ENCODE data around the gene TUBB4A.
"Not testable (repeated sequence)": the region's sequence is repeated elsewhere in the genome, so short reads cannot be mapped to it uniquely, and the experiment has no call there.

TUBB4A gene

DNA sequence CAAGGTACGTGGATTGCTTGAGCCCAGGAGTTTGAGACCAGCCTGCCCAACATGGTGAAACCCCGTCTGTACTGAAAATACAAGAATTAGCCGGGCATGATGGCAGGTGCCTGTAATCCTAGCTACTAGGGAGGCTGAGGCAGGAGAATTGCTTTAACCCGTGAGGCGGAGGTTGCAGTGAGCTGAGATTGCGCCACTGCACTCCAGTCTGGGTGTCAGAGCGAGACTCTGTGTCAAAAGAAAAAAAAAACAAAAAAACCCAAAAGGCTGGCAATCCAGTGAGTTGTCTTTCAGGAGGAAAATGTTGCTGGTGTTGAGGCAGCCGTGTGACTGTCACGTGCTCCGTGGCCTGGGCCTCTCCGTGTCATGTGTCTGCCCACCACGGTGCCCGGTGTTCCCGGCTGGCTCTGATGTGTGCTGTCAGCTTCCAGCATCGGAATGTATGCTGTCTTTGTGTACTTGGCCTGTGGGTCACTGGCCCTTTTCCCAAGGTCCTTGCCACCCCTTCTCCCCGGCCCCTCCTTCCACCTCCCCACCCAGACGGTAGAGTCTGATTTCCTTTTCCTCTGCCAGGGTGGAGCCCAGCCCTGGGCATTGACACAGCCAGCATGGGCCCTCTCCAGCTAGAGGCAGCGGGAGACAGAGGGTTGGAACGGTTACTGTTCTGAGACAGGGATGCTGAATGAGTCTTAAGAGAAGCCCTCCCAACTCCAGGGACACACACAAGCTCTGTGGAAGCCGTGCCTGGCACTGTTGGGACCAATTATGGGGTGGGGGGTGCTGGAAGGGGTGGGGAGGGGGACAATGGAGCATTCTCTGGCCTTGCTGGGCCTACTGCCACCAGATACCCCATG lies 7.2 kb upstream of the TUBB4A start:
- Histone ChIP-seq H3K27ac (no peak overlapping the region), H3K4me2 (no peak overlapping the region), H3K4me3 (IDR thresholded peaks at IDR 0.05; ENCODE audit: insufficient read depth, low read depth, low read length) (no peak overlapping the region), H3K9ac (no peak overlapping the region), H3K4me1 (ENCODE audit: low read depth, poor library complexity, severe bottlenecking) (peaks cover 17% of the 10 kb centered on the region), H4K20me1 (ENCODE audit: insufficient read depth) (no peaks in the 10 kb centered on the region), H3K79me2 (ENCODE audit: insufficient read depth, low read depth) (no peaks in the 10 kb centered on the region), H2AFZ (ENCODE audit: low read depth) (no peak overlapping the region), H3K36me3 (ENCODE audit: insufficient read depth) (no peaks in the 10 kb centered on the region), H3K27me3 (ENCODE audit: insufficient read depth, low read depth) (no peaks in the 10 kb centered on the region)
- TF ChIP-seq, protein P1, sequence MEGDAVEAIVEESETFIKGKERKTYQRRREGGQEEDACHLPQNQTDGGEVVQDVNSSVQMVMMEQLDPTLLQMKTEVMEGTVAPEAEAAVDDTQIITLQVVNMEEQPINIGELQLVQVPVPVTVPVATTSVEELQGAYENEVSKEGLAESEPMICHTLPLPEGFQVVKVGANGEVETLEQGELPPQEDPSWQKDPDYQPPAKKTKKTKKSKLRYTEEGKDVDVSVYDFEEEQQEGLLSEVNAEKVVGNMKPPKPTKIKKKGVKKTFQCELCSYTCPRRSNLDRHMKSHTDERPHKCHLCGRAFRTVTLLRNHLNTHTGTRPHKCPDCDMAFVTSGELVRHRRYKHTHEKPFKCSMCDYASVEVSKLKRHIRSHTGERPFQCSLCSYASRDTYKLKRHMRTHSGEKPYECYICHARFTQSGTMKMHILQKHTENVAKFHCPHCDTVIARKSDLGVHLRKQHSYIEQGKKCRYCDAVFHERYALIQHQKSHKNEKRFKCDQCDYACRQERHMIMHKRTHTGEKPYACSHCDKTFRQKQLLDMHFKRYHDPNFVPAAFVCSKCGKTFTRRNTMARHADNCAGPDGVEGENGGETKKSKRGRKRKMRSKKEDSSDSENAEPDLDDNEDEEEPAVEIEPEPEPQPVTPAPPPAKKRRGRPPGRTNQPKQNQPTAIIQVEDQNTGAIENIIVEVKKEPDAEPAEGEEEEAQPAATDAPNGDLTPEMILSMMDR (conservative IDR thresholded peaks at IDR 0.05; ENCODE audit: low read depth, low read length), result no peak

DNA sequence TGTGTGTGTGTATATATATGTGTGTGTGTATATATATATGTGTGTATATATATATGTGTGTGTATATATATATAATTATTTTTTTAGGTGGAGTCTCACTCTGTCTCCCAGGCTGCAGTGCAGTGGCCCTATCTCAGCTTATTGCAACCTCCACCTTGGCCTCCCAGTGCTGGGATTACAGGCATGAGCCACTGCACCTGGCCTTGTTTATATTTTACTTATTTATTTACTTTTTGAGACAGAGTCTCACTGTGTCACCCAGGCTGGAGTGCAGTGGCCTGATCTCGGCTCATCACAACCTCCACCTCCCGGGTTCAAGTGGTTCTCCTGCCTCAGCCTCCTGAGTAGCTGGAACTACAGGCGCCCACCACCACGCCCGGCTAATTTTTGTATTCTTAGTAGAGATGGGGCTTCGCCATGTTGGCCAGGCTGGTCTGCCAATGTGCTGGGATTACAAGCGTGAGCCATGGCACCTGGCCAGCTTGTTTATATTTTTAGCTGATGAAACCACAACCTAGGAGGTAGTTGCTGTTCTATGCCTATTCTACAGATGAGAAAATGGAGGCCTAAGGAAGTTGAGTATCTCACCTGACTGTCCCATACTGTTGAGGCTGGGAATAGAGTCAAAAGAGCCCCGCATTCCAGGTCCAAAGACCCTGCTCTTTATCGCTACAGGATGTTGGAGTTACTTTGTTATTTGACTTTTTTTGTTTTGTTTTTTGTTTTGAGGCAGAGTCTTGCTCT lies 6.1 kb upstream of the TUBB4A start:
- H2AFZ ChIP-seq (ENCODE audit: low read depth); H4K20me1 ChIP-seq (ENCODE audit: insufficient read depth); H3K79me2 ChIP-seq (ENCODE audit: insufficient read depth, low read depth); H3K4me3 ChIP-seq (IDR thresholded peaks at IDR 0.05; ENCODE audit: insufficient read depth, low read depth, low read length); H3K4me2 ChIP-seq; H3K9ac ChIP-seq; H3K36me3 ChIP-seq (ENCODE audit: insufficient read depth); H3K27me3 ChIP-seq (ENCODE audit: insufficient read depth, low read depth); H3K27ac ChIP-seq: not testable (repeated sequence)
- peaks cover 21% of the 10 kb centered on the region for H3K4me1 ChIP-seq (ENCODE audit: low read depth, poor library complexity, severe bottlenecking)

DNA sequence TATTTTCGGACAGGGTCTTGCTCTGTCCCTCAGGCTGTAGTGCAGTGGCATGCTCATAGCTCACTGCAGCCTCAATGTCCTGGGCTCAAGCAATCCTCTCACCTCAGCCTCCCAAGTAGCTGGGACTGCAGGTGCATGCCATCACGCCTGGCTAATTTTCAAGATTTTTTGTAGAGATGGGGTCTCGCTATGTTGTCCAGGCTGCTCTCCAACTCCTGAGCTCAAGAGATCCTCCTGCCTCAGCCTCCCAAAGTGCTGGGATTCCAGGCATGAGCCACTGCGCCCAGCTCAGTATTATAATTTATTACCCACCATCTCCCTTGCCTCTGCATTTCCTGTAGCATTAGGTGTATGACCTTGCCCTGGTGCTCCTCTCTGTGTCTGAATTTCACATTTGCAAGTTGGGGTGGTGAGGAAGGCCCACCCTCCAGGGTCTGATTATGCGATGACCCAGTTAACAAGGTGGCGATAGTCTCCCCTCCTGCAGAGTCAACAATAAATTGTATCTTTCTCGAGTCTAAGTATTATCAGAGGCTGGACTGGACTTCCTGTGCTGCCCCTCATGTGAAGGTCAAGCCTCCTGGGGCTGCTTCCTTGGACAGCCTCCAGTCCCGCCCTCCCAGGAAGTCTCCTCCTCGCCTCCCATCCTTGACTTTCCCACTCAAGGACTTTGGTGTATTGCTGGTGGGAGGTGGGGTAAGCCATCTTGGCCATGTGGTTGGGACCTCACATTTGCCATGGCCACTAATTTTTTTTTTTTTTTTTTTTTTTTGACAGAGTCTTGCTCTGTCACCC lies 1.5 kb upstream of the TUBB4A start:
- TF ChIP-seq, protein P1 (conservative IDR thresholded peaks at IDR 0.05; ENCODE audit: low read depth, low read length), result no peak
- Histone ChIP-seq H3K4me2 (no peak overlapping the region), H3K4me1 (ENCODE audit: low read depth, poor library complexity, severe bottlenecking) (peaks cover 24% of the 10 kb centered on the region), H3K79me2 (ENCODE audit: insufficient read depth, low read depth) (no peaks in the 10 kb centered on the region), H3K4me3 (IDR thresholded peaks at IDR 0.05; ENCODE audit: insufficient read depth, low read depth, low read length) (no peak overlapping the region), H3K9ac (no peak overlapping the region), H3K27me3 (ENCODE audit: insufficient read depth, low read depth) (no peaks in the 10 kb centered on the region), H3K36me3 (ENCODE audit: insufficient read depth) (no peaks in the 10 kb centered on the region), H2AFZ (ENCODE audit: low read depth) (peak overlapping the region; percentile 78; the same call in 1 of the 2 replicates), H3K27ac (no peak overlapping the region), H4K20me1 (ENCODE audit: insufficient read depth) (no peaks in the 10 kb centered on the region)

DNA sequence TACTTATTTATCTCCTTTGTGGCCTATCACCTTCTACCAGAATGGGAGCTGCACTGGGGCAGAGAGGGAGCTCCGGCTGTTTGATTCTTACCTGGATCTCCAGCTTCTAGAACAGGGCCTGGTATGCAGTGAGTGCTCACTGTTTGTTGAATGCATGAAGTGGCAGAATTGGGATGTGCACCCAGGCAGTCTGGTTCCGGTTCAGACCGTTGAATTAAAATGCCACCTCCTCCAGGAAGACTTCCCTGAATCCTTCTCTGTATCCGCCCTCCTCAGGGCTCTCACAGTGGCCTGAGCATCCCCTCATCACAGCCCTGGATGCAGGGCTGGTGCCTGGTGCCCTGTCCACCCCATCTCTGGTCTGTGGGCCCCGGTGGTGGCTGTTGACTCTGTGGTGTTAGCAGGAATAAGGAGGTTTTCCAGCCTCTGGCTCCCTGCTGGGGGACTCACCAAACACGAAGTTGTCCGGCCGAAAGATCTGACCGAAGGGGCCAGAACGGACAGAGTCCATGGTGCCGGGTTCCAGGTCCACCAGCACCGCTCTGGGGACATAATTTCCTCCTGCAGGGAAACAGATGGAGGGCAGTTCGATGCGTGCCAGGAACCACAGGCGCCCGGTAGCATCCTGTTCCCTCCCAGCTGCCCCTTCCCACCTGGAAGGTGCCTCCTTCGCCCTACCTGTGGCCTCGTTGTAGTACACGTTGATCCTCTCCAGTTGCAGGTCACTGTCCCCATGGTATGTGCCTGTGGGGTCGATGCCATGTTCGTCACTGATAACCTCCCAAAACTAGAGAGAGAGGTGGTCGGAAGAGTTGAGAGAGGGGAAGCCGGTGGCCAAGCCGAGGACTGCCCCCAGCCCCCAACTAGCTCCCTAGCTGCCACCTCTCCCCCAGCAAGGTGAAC lies 1.0 kb downstream of the TUBB4A start:
- Histone ChIP-seq H3K79me2 (ENCODE audit: insufficient read depth, low read depth) (no peaks in the 10 kb centered on the region), H3K4me2 (peak overlapping the region; percentile 62; the same call in 1 of the 2 replicates), H3K27me3 (ENCODE audit: insufficient read depth, low read depth) (no peaks in the 10 kb centered on the region), H4K20me1 (ENCODE audit: insufficient read depth) (no peaks in the 10 kb centered on the region), H3K36me3 (ENCODE audit: insufficient read depth) (no peaks in the 10 kb centered on the region), H2AFZ (ENCODE audit: low read depth) (peak overlapping the region; percentile 86; the same call in 1 of the 2 replicates), H3K9ac (peak overlapping the region; percentile 59; the same call in 1 of the 2 replicates), H3K4me1 (ENCODE audit: low read depth, poor library complexity, severe bottlenecking) (peaks cover 18% of the 10 kb centered on the region), H3K4me3 (IDR thresholded peaks at IDR 0.05; ENCODE audit: insufficient read depth, low read depth, low read length) (no peak overlapping the region), H3K27ac (no peak overlapping the region)
- TF ChIP-seq, protein P1 (conservative IDR thresholded peaks at IDR 0.05; ENCODE audit: low read depth, low read length), result no peak
